Measurements from ENCODE around the gene HSD17B3. TPM values are rescaled to one million over a fixed set of nuclear protein-coding genes. Genes with fewer than 3 reads are reported as not detected.

HSD17B3 gene
- total RNA-seq, 4 donors from 2014 or later: 1.6 to 14.5 (median 2.0) TPM; not detected in 1

- TF ChIP-seq POLR2A (IDR thresholded peaks at IDR 0.05) (no peak), CTCF (IDR thresholded peaks at IDR 0.05) (no peak)
- Histone ChIP-seq H3K9me3 (no peaks in the 10 kb centered on the region), H3K27ac (peak overlapping the region in 2 of 4 donors; percentile 12), H3K36me3 (peaks cover 0 to 21% (median 0%) of the 10 kb centered on the region in 3 donors), H3K4me1 (peaks cover 0 to 33% (median 0%) of the 10 kb centered on the region in 4 donors), H3K27me3 (no peaks in the 10 kb centered on the region), H3K4me3 (no peak overlapping the region)
- DNase-seq: no peak
Measured at GRCh38 chr9:96343515-96344360, 41.8 kb upstream of the HSD17B3 start.

GRCh38 chr9:96342571-96343245 is 40.7 kb upstream of the HSD17B3 start:
- Histone ChIP-seq H3K27me3 (no peaks in the 10 kb centered on the region), H3K27ac (peak overlapping the region in 2 of 4 donors; percentile 12 to 13), H3K4me1 (peaks cover 0 to 33% (median 0%) of the 10 kb centered on the region in 4 donors), H3K4me3 (no peak overlapping the region), H3K36me3 (peaks cover 0 to 14% (median 0%) of the 10 kb centered on the region in 3 donors), H3K9me3 (no peaks in the 10 kb centered on the region)
- no peak for DNase-seq
- TF ChIP-seq CTCF (IDR thresholded peaks at IDR 0.05) (no peak), POLR2A (IDR thresholded peaks at IDR 0.05) (no peak)

- DNase-seq: no peak
- TF ChIP-seq POLR2A (IDR thresholded peaks at IDR 0.05) (no peak), CTCF (IDR thresholded peaks at IDR 0.05) (no peak)
- Histone ChIP-seq H3K9me3 (no peaks in the 10 kb centered on the region), H3K27me3 (no peaks in the 10 kb centered on the region), H3K36me3 (peaks cover 0 to 17% (median 0%) of the 10 kb centered on the region in 3 donors), H3K4me1 (peaks cover 0 to 33% (median 0%) of the 10 kb centered on the region in 4 donors), H3K4me3 (no peak overlapping the region), H3K27ac (peak overlapping the region in 1 of 4 donors; percentile 63)
Measured at GRCh38 chr9:96340707-96341106, 38.7 kb upstream of the HSD17B3 start.

- H3K9me3 ChIP-seq: no peaks in the 10 kb centered on the region
- DNase-seq: no peak
- H3K4me3 ChIP-seq: no peak overlapping the region
- no peaks in the 10 kb centered on the region for H3K27me3 ChIP-seq
- peaks cover 0 to 20% (median 0%) of the 10 kb centered on the region in 3 donors for H3K36me3 ChIP-seq
- peaks cover 0 to 24% (median 0%) of the 10 kb centered on the region in 4 donors for H3K4me1 ChIP-seq
- no peak overlapping the region for H3K27ac ChIP-seq
- TF ChIP-seq CTCF (IDR thresholded peaks at IDR 0.05): no peak
- no peak for TF ChIP-seq POLR2A (IDR thresholded peaks at IDR 0.05)
Measured at GRCh38 chr9:96338299-96338698, 36.3 kb upstream of the HSD17B3 start.

GRCh38 chr9:96333958-96334357 is 32.0 kb upstream of the HSD17B3 start:
- no peak overlapping the region for H3K4me3 ChIP-seq
- DNase-seq: no peak
- no peak for TF ChIP-seq CTCF (IDR thresholded peaks at IDR 0.05)
- TF ChIP-seq POLR2A (IDR thresholded peaks at IDR 0.05): no peak
- no peak overlapping the region for H3K27ac ChIP-seq
- peaks cover 0 to 20% (median 0%) of the 10 kb centered on the region in 3 donors for H3K36me3 ChIP-seq
- H3K9me3 ChIP-seq: no peaks in the 10 kb centered on the region
- peaks cover 0 to 2% (median 0%) of the 10 kb centered on the region in 4 donors for H3K4me1 ChIP-seq
- H3K27me3 ChIP-seq: no peaks in the 10 kb centered on the region

Data from Peyer's patch (tissue), 4 donors.